SK-N-SH (cell line): ENCODE data around the gene C15orf40. TPM values are rescaled to one million over a fixed set of nuclear protein-coding genes. Genes with fewer than 3 reads are reported as not detected.
"Not testable (repeated sequence)": the region's sequence is repeated elsewhere in the genome, so short reads cannot be mapped to it uniquely, and the experiment has no call there.

Experiments used
- CTCF ChIA-PET: fragments of 300-600, 350-600 bp; formaldehyde crosslinking; extraction: SDS; loops from one replicate; lab custom pipeline; 2021; lab: Yijun Ruan, JAX
- POLR2A ChIA-PET: fragments of 350-600 bp; sonication (Branson Sonifier 250); formaldehyde crosslinking; extraction: SDS; loops from one replicate; lab custom pipeline; 2020; ENCODE audit warnings: antibody characterized with exemption, inconsistent platforms; lab: Yijun Ruan, JAX
- DNase-seq: peaks from one replicate; pipeline ENCODE4 v3.0.0; 2012
- H2AFZ ChIP-seq: fragments of 200-600 bp; sonication (generic); 2 replicates; pipeline ENCODE4 v1.8.1; 2016; ENCODE audit warnings: antibody characterized with exemption, mild to moderate bottlenecking, low read depth
- H3F3A ChIP-seq: fragments of 200-600 bp; sonication (generic); replicated peaks from 2 replicates; pipeline ENCODE3; 2016; ENCODE audit warnings: antibody characterized with exemption, mild to moderate bottlenecking; ENCODE audit not compliant: insufficient read depth
- H3K27ac ChIP-seq, 2 experiments: fragments of 200-500 bp in 1 of 2; fragments of 200-600 bp in 1 of 2; sonication (Bioruptor generic) in 1 of 2; sonication (generic), shearing (Covaris generic) in 1 of 2; 2 replicates each; pipeline versions ENCODE4 v1.5.1 to v1.6.1; 2014 to 2016; ENCODE audit warnings: low read depth in 2 of 2, inconsistent platforms in 1 of 2, low read length in 1 of 2, mild to moderate bottlenecking in 1 of 2, mixed read lengths in 1 of 2
- H3K27me3 ChIP-seq: fragments of 200-600 bp; sonication (generic), shearing (Covaris generic); 2 replicates; pipeline ENCODE4 v1.6.1; 2016; ENCODE audit warnings: mixed run types; ENCODE audit not compliant: insufficient read depth
- H3K36me3 ChIP-seq, 2 experiments: fragments of 200-500 bp in 1 of 2; fragments of 200-600 bp in 1 of 2; sonication (Bioruptor generic) in 1 of 2; sonication (generic) in 1 of 2; replicated peaks in 1 of 2; 2 replicates each; pipeline versions ENCODE3 to v1.5.1; 2014 to 2016; ENCODE audit warnings: low read length in 1 of 2, mild to moderate bottlenecking in 1 of 2; ENCODE audit not compliant: insufficient read depth in 2 of 2, control insufficient read depth in 1 of 2
- H3K4me1 ChIP-seq, 2 experiments: fragments of 200-500 bp in 1 of 2; fragments of 200-600 bp in 1 of 2; sonication (Bioruptor generic) in 1 of 2; sonication (generic), shearing (Covaris generic) in 1 of 2; 2 replicates each; pipeline versions ENCODE4 v1.5.1 to v1.6.1; 2014 to 2016; ENCODE audit warnings: low read depth in 1 of 2, low read length in 1 of 2, mixed run types in 1 of 2; ENCODE audit not compliant: insufficient read depth in 2 of 2, control insufficient read depth in 1 of 2
- H3K4me2 ChIP-seq: fragments of 200-600 bp; sonication (generic), shearing (Covaris generic); 2 replicates; pipeline ENCODE4 v1.6.1; 2017; ENCODE audit warnings: mixed run types
- H3K4me3 ChIP-seq, 2 experiments: fragments of 200-500 bp in 1 of 2; fragments of 200-600 bp in 1 of 2; sonication (Bioruptor generic) in 1 of 2; sonication (generic), shearing (Covaris generic) in 1 of 2; 2 replicates each; pipeline versions ENCODE4 v1.5.1 to v1.8.1; 2014 to 2016; ENCODE audit warnings: low read depth in 2 of 2, inconsistent platforms in 1 of 2, low read length in 1 of 2, mild to moderate bottlenecking in 1 of 2, mixed read lengths in 1 of 2, moderate library complexity in 1 of 2
- H3K79me2 ChIP-seq: fragments of 200-600 bp; sonication (generic); 2 replicates; pipeline ENCODE4 v1.8.1; 2017; ENCODE audit warnings: mild to moderate bottlenecking; ENCODE audit not compliant: insufficient read depth
- H3K9ac ChIP-seq: fragments of 200-600 bp; sonication (generic); 2 replicates; pipeline ENCODE4 v1.6.1; 2017; ENCODE audit warnings: mixed run types
- H3K9me2 ChIP-seq: fragments of 200-600 bp; sonication (generic); 2 replicates; pipeline ENCODE4 v1.6.1; 2017; ENCODE audit warnings: mixed run types
- H3K9me3 ChIP-seq: fragments of 200-600 bp; sonication (generic); 2 replicates; pipeline ENCODE4 v1.6.1; 2017; ENCODE audit warnings: mixed run types, mild to moderate bottlenecking, moderate library complexity
- H4K20me1 ChIP-seq: fragments of 200-600 bp; sonication (generic); 2 replicates; pipeline ENCODE4 v1.6.1; 2017; ENCODE audit warnings: mild to moderate bottlenecking, mixed run types; ENCODE audit not compliant: insufficient read depth
- CHD2 ChIP-seq: fragments of 150-350 bp; IDR thresholded peaks from 2 replicates; pipeline ENCODE4 v1.6.1; 2018; ENCODE audit warnings: low read length; ENCODE audit not compliant: partially characterized antibody
- ELF1 ChIP-seq: IDR thresholded peaks from 2 replicates; pipeline ENCODE4 v1.4.0; 2012
- FOXJ3 ChIP-seq: sonication (generic); formaldehyde crosslinking; IDR thresholded peaks from 2 replicates; pipeline ENCODE4 v1.5.1; 2020; ENCODE audit warnings: mild to moderate bottlenecking, missing genetic modification reagents
- FOXM1 ChIP-seq: IDR thresholded peaks from 2 replicates; pipeline ENCODE4 v1.4.0; 2012; ENCODE audit warnings: low read depth, mild to moderate bottlenecking
- GATA2 ChIP-seq: sonication (generic); formaldehyde crosslinking; IDR thresholded peaks from 2 replicates; pipeline ENCODE4 v1.5.0; 2020; ENCODE audit warnings: mild to moderate bottlenecking, missing genetic modification reagents
- JUND ChIP-seq: IDR thresholded peaks from 2 replicates; pipeline ENCODE4 v1.4.0; 2012
- MEF2A ChIP-seq: IDR thresholded peaks from 2 replicates; pipeline ENCODE4 v1.4.0; 2012; ENCODE audit warnings: low read depth, borderline replicate concordance
- MXI1 ChIP-seq: IDR thresholded peaks from 2 replicates; pipeline ENCODE4 v1.6.1; 2012; ENCODE audit warnings: mild to moderate bottlenecking, low read depth, low read length, improper control_type of control experiment
- NFIC ChIP-seq: IDR thresholded peaks from 2 replicates; pipeline ENCODE4 v1.4.0; 2012; ENCODE audit warnings: borderline replicate concordance
- RCOR1 ChIP-seq: fragments of 150-350 bp; IDR thresholded peaks from 2 replicates; pipeline ENCODE4 v1.6.1; 2017; ENCODE audit warnings: antibody characterized with exemption, low read length
- REST ChIP-seq: IDR thresholded peaks from 2 replicates; pipeline ENCODE4 v1.6.1; 2012; ENCODE audit warnings: mild to moderate bottlenecking, low read depth, low read length, moderate library complexity
- RFX5 ChIP-seq: IDR thresholded peaks from 2 replicates; pipeline ENCODE4 v1.6.1; 2012; ENCODE audit warnings: mild to moderate bottlenecking, improper control_type of control experiment, low read length
- SMC3 ChIP-seq: IDR thresholded peaks from 2 replicates; pipeline ENCODE4 v1.6.1; 2012; ENCODE audit warnings: low read depth, low read length, improper control_type of control experiment
- TAF1 ChIP-seq: IDR thresholded peaks from 2 replicates; pipeline ENCODE4 v1.6.1; 2012; ENCODE audit warnings: low read depth, mild to moderate bottlenecking, low read length, moderate library complexity, borderline replicate concordance
- TCF12 ChIP-seq: IDR thresholded peaks from 2 replicates; pipeline ENCODE4 v1.4.0; 2012
- USF1 ChIP-seq: IDR thresholded peaks from 2 replicates; pipeline ENCODE4 v1.4.0; 2012; ENCODE audit warnings: low read depth, borderline replicate concordance
- WGBS: methylation state at CpG from one replicate; pipeline ENCODE4 v1.1.6; 2017; ENCODE audit warnings: low lambda C conversion rate; 5-methylcytosine and 5-hydroxymethylcytosine counted together
- polyA plus RNA-seq, 3 experiments: library from polyadenylated mRNA; depleted of rRNA; stranded (reverse); fragments of >200 nt; gene quantifications; 2 replicates each; pipeline ENCODE4 v1.2.3, GENCODE V29; 2012
- TF ChIP-seq, protein P1 (sequence below): fragments of 150-350 bp; IDR thresholded peaks from 2 replicates; pipeline ENCODE4 v1.6.1; 2017; ENCODE audit warnings: antibody characterized with exemption, low read length, low read depth, borderline replicate concordance

C15orf40 gene
- polyA plus RNA-seq, 1 of the 3 experiments (the other 2 are of a cell fraction): 44.1 TPM

DNA sequence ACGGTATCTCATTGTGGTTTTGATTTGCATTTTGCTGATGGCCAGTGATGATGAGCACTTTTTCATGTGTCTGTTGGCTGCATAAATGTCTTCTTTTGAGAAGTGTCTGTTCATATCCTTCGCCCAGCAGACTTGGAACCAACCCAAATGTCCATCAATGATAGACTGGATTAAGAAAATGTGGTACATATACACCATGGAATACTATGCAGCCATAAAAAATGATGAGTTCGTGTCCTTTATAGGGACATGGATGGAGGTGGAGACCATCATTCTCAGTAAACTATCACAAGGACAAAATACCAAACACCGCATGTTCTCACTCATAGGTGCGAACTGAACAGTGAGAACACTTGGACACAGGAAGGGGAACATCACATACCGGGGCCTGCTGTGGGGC lies 19.8 kb upstream of the C15orf40 start:
- over 99% methylated on average over 6 of the region's 6 CpGs for WGBS
- H3K9ac ChIP-seq, H3F3A ChIP-seq, DNase-seq, H3K9me2 ChIP-seq, H3K9me3 ChIP-seq, CTCF ChIA-PET, H3K4me1 ChIP-seq, POLR2A ChIA-PET, H3K4me3 ChIP-seq, H3K27me3 ChIP-seq, H3K27ac ChIP-seq, H3K4me2 ChIP-seq, H2AFZ ChIP-seq: not testable (repeated sequence)
- peaks cover 12% of the 10 kb centered on the region for H4K20me1 ChIP-seq
- peaks cover 90% of the 10 kb centered on the region for H3K79me2 ChIP-seq
- peaks cover 26 to 58% of the 10 kb centered on the region in 2 experiments for H3K36me3 ChIP-seq

DNA sequence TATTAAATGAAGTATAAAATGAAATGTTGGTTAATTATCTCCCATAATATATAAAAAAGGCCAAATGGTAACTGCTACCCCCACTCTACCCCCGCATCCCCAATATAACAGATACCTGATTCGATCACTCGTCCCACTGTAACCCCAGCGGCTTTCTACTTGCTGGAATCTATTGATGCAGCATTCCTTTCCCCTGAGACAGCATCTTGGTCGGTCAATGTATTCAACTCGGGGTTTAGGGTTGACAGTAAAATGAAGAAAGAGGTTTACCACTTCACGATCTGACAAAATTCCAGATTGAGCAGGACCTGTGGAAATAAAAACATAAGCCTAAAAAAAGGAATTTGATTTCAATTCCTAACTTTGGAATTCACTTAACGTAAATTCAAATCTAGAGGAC lies 18.6 kb upstream of the C15orf40 start:
- Histone ChIP-seq H3K4me2 (no peak overlapping the region), H3K9ac (no peak overlapping the region), H3K36me3 (peaks cover 26 to 52% of the 10 kb centered on the region in 2 experiments), H3K27me3 (no peaks in the 10 kb centered on the region), H2AFZ (no peak overlapping the region), H3K27ac (no peak overlapping the region), H3K9me3 (no peaks in the 10 kb centered on the region), H3K9me2 (no peaks in the 10 kb centered on the region), H4K20me1 (peaks cover 7% of the 10 kb centered on the region), H3K79me2 (peaks cover 87% of the 10 kb centered on the region), H3K4me1 (no peaks in the 10 kb centered on the region), H3F3A (peaks cover 3% of the 10 kb centered on the region), H3K4me3 (no peak overlapping the region)
- POLR2A ChIA-PET: no interaction called here
- TF ChIP-seq FOXJ3 (CRISPR knock-in tag) (no peak), CHD2 (no peak), TCF12 (no peak), MXI1 (no peak), MEF2A (no peak), JUND (no peak), TAF1 (no peak), REST (no peak), GATA2 (CRISPR knock-in tag) (no peak), NFIC (no peak), FOXM1 (no peak), RFX5 (no peak), USF1 (no peak), ELF1 (no peak), SMC3 (no peak), RCOR1 (no peak)
- TF ChIP-seq, protein P1, sequence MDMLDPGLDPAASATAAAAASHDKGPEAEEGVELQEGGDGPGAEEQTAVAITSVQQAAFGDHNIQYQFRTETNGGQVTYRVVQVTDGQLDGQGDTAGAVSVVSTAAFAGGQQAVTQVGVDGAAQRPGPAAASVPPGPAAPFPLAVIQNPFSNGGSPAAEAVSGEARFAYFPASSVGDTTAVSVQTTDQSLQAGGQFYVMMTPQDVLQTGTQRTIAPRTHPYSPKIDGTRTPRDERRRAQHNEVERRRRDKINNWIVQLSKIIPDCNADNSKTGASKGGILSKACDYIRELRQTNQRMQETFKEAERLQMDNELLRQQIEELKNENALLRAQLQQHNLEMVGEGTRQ: no peak
- 84% methylated on average over 8 of the region's 8 CpGs for WGBS
- no peak for DNase-seq
- CTCF ChIA-PET: no interaction called here
